Measurements from ENCODE around the gene WT1.
A peak's percentile ranks its signal among the peaks of the same experiment; 100 is the strongest.

Gene WT1

DNA sequence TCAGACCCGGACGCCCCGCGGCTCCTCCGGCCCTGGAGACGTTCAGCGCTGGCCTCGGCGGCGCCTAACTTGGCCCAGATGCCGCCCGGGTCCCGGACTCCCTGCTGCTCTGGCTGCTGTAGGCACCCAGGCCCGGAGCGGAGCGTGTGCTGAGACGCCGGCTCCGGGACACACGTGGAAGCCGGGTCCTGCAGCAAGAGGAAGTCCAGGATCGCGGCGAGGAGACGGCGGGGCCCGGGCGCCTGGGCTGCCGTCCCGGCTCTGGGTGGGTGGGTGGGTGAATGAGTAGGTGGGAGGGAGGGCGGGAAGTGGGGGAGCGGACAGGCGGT lies 223 bp downstream of the WT1 start:
- no peak overlapping the region for H3K4me3 ChIP-seq (ENCODE audit: low read length)
- DNase-seq (ENCODE audit: low read depth) = no peak
- TF ChIP-seq, protein P1, sequence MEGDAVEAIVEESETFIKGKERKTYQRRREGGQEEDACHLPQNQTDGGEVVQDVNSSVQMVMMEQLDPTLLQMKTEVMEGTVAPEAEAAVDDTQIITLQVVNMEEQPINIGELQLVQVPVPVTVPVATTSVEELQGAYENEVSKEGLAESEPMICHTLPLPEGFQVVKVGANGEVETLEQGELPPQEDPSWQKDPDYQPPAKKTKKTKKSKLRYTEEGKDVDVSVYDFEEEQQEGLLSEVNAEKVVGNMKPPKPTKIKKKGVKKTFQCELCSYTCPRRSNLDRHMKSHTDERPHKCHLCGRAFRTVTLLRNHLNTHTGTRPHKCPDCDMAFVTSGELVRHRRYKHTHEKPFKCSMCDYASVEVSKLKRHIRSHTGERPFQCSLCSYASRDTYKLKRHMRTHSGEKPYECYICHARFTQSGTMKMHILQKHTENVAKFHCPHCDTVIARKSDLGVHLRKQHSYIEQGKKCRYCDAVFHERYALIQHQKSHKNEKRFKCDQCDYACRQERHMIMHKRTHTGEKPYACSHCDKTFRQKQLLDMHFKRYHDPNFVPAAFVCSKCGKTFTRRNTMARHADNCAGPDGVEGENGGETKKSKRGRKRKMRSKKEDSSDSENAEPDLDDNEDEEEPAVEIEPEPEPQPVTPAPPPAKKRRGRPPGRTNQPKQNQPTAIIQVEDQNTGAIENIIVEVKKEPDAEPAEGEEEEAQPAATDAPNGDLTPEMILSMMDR (conservative IDR thresholded peaks at IDR 0.05; ENCODE audit: low read length) = no peak

DNA sequence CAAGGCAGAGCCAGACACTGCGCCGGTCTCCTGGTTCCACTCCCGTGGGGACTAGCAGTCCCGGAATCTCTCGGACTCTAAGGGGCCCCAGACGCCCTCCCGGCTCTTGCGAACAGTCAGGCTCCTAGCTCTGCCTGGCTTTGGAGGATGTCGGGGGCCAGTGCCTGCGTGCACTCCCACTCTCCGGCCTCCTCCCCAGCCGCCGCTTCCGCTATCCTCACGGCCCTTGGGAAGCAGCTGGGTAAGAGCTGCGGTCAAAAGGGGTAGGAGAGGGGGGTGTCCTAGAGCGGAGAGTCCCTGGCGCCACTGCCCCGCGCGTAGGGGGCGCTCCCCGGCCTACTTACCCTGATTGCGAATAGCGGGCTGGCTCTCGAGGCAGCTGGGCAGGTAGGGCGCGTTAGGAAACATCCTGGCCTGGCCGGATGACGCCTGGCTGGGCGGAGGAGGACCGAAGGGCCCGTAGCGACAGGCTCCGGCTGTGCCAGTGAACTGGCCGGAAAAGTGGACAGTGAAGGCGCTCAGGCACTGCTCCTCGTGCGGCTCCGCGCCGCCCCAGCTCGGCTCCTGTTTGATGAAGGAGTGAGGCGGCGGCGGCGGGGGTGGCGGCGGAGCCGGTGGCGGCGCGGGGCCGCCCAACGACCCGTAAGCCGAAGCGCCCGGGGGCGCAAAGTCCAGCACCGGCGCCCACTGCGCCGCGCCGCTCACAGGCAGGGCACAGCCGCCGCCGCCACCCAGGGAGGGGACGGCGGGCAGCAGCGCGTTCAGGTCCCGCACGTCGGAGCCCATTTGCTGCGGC lies 785 bp downstream of the WT1 start:
- TF ChIP-seq, protein P1 (conservative IDR thresholded peaks at IDR 0.05; ENCODE audit: low read length) = no peak
- H3K4me3 ChIP-seq (ENCODE audit: low read length) = no peak overlapping the region
- no peak for DNase-seq (ENCODE audit: low read depth)

DNA sequence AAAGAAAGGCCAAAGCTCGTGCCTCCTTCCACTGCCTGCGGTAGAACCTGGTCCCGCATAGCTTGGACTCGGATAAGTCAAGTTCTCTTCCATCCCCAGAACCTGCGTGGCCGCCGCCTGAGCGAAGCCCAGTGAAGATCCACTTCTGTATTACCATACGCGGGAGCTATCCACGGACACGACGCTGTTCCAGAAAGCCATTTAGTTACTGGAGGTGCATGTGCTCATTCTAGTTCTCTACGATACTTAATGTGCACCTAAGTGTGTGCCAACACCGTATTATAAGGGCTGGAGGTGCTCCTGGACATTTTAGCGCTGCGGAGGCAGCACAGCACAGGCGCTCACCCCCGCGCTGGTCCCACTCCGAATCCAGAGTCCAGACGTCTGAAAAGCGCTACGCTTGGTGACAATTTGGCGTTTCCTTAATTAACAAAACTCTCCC lies 1.4 kb downstream of the WT1 start:
- DNase-seq (ENCODE audit: low read depth) = no peak
- H3K4me3 ChIP-seq (ENCODE audit: low read length) = no peak overlapping the region
- TF ChIP-seq, protein P1 (conservative IDR thresholded peaks at IDR 0.05; ENCODE audit: low read length) = no peak

DNA sequence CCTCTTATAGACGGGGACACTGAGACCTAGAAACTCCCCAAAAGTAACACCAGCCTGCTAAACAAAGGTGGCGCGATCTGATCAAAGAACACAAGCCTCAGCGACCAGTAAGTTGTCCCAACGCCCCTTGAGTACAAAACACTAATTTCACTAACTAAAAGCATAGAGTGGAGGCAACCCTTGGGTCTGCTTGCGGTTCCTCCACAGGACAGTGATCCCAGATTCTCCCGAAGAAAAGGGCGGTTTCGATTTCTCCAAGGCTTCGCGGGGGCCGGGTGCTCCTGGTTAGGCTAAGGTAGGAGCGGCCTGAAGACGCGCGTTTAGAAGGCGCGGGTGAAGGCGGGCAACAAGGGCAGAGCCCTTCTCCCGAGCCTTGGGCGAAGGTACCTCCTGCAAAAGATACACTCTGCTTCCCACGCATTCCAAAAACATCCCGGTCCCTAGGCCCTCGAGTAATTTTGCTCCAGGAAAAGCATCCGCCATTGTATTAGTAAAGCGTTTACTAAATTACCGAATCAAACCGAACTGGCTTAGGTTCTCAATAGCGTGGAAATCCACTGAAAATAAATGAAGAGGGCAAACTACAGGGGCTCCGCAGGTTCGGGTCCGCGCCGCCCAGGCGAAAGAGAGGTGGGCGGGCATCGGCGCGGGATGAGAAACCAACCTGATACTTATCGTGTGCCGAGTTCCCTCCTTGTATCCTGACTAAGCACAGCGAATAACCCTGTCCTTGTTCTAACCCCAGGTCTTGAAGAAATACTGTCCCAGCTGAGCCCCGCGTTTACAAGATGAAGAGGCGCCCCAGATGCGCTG lies 2.0 kb downstream of the WT1 start:
- TF ChIP-seq, protein P1 (conservative IDR thresholded peaks at IDR 0.05; ENCODE audit: low read length) = no peak
- no peak for DNase-seq (ENCODE audit: low read depth)
- peak overlapping the region; percentile 39 for H3K4me3 ChIP-seq (ENCODE audit: low read length)

DNA sequence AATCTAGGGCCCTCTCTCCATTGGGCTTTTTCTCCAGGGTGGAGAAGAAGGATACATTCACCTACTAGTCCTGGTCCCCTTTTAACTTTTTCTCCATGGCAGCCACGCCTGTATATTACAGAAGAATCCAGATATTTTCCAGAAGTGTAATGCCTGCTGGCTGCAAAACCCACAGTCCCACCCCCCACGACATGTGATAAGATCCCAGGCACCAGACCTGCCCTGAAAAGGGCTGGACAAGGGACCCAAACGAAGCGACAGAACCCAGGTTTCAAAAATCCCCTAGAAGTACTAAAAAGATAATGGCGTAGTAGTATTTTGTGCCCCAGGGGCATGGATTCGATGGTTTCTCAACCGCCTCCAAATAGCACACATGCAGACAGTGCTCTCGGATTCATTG lies 2.8 kb downstream of the WT1 start:
- H3K4me3 ChIP-seq (ENCODE audit: low read length) = no peak overlapping the region
- no peak for DNase-seq (ENCODE audit: low read depth)
- TF ChIP-seq, protein P1 (conservative IDR thresholded peaks at IDR 0.05; ENCODE audit: low read length) = no peak

DNA sequence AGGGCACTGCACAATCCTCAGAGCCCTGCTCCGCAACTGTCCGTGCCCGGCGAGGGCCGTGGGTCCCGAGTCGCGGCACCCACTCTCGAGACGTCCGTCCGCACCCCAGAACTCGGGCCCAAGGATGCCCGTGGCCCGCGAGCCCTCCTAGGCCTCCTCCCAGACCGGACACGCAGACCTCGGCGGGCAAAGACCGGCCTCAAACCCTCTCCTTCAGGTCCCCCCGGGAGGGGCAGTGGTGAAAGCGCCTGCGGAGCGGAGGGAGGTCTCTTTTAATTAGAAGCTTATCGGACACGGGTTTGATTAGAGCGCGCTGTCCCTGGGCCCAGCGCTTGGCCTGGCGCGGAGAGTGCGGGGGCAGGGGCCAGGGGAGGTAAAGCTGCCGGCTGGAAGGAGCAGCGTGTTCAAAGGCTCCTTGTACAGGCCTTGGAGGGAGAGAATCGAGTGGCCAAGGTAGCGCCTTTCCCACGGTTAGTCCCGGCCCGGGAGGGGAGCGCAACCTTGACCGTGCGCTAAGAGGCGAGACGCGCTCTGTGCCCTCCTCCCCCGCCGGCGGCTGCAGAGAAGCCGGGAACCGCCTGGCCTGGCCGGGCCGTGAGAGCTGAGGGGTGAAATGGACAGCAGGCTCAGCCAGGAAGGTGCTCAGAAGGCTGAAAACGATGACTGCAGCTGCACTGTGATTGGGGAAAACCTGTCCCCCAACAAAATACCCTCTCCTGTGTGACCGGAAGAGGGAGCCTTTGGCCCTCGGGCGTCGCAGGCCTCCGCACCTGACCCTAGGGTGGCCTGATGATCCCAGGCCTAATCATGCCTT lies 4.6 kb downstream of the WT1 start:
- DNase-seq (ENCODE audit: low read depth) = no peak
- no peak overlapping the region for H3K4me3 ChIP-seq (ENCODE audit: low read length)
- TF ChIP-seq, protein P1 (conservative IDR thresholded peaks at IDR 0.05; ENCODE audit: low read length) = peak; percentile 36
